Measurements from ENCODE around the gene MTM1.

MTM1 gene

GRCh38 chrX:150676221-150676620, 107.8 kb downstream of the MTM1 start:
- DNase-seq, result no peak

DNA sequence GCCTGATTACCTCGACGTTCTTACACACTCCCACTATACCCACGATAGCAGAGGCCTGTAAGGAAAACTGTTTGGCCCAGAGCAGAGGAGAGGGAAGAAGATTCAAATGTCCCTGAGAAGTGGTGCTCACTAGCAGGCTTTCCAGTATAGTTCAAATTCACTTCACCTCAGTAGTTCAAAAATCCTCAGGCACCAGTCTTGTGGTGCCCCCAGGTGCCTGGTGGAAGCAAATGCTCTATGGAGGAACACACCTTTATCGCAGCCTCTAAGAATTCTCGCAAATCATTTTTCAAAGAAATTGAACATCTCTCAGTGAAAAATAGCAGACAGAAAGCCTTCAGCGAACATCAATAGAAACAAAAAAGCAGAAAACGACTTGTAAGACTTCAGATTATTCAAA, 112.6 kb downstream of the MTM1 start:
- no peak for DNase-seq

- DNase-seq, result no peak
These were observed 114.7 kb downstream of the MTM1 start for GRCh38 chrX:150683112-150683511.

DNA sequence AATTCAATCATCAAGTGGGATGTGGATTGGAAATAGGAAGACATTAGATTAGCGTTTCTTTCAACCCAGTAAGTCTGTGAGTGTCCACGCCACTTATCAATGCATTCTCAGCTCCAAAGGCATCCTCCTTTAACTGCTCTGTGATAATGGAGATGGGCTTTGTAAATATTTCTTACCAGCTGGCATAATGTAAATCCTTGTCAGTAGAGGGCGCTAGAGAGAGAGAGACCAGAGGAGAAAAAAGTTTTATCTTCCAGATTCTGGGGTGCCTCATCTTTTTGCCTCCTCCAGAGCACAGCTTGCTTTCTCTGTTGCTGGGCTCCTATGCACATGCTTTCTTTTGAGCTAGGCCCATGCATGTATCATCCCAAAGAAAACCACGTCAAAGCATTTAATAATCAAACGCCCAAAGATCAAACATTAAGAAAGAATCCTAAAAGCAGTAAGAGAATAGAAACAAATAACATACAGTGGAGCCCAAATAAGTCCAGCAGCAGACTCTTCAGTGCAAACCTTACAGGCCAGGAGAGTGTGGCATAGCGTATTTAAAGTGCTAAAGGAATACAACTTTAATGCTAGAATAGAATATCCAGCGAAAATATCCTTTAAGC, 115.2 kb downstream of the MTM1 start:
- peak; percentile 39 to 65 for DNase-seq

DNA sequence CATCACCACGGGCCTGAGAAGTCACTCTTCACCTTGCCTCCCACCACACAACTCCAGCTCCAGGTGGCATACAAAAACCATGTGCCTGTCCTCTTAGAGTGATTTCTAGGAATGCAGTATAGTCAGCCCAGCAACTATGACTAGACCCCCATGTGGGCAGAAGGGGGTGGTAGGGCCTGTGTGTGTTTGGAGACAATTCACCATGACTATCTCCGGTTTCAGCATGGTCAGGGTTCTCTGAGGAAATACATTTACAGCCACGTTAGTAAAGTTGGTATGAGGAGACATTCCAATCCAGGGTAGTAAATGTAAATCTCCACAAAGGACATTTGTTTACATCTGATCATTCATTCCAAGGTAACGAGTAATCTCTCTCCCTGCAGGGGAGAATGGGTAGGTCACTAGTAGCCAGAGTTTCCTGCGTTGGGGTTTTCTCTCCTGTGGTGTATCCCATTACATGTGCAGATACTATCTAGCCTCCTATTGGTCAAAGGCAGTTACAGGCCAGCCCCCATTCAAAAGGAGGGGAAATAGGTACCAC, 120.6 kb downstream of the MTM1 start:
- no peak for DNase-seq

GRCh38 chrX:150690126-150690525, 121.7 kb downstream of the MTM1 start:
- peak; percentile 33 to 52 for DNase-seq

- DNase-seq, result no peak
These were observed 123.9 kb downstream of the MTM1 start for GRCh38 chrX:150692296-150692695.

DNA sequence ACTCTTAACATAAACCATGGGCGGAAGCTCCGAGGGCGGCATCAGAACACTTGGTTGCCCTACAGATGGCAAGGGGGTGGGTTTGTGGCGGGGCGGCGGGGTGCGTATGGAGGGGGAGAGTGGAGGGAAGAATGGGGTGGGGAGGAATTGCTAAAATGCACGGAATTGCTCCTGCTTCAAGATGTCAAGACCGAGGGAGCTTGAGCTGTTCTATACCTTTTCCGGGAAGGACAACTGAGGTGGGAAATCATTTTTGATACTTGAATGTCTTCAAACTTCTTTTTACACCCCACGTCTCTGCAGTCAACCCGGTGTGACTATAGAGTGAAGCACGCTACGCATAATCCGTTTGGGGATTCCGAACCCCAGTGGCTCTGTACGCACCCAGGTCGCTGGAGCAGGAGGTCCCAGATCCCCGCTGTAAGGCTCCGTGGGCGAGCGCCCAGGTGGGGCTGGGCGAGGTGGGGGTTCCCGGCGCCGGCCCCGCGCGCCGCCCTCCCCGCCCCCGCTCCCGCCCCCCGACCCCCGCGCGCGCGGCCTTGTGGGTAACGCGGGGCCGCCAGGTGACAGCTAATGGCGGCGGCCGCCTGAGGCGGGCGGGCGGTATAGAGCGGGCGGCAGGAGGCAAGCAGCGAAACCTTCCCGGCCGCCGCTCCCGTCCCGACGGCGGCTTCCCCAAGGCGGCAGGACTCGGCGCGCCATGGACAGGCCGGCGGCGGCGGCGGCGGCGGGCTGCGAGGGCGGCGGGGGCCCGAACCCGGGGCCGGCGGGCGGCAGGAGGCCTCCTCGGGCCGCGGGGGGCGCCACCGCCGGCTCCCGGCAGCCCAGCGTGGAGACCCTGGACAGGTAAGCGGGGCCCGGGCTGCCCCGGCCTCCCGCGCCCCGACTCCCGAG, 124.7 kb downstream of the MTM1 start, which contains the start of gene MTMR1:
Gene MTMR1, plus strand, starts transcription at position 566 of the 894 bp plus-strand sequence. Its CDS starts 135 bp downstream, at position 701.
- DNase-seq, result no peak

GRCh38 chrX:150693725-150694574, 125.5 kb downstream of the MTM1 start:
- DNase-seq, result peak; percentile 65 to 71

DNA sequence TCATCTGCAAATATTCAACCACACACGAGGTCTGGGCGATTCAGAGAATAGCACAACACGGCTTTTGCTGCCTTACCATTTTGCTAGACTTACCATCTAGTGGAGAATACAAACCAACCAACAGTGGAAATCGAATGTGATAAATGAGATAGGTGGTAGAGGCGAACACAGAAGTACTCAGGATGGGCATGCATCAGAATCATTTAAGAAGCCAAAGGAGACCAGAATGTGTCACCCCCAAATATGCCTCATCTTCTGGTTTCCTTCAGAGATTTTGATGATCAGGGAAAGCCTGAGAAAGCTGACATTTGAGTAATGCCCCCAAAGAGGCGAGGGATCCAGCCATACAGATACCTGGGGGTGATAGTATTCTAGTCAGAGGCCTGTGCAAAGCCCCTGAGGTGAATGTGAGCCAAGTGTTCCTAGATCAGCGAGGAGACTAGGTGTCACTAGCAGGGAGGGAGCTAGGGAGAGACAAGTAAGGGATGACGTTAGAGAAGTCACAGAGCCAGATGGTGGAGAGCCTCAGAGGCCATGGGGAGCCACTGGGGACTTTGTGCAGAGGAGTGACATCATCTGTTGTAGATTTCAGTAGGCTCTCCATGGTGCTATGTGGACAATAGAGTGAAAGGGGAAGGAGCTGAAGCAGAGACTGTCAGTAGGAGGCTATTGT, 126.5 kb downstream of the MTM1 start:
- peak; percentile 57 to 66 for DNase-seq

DNA sequence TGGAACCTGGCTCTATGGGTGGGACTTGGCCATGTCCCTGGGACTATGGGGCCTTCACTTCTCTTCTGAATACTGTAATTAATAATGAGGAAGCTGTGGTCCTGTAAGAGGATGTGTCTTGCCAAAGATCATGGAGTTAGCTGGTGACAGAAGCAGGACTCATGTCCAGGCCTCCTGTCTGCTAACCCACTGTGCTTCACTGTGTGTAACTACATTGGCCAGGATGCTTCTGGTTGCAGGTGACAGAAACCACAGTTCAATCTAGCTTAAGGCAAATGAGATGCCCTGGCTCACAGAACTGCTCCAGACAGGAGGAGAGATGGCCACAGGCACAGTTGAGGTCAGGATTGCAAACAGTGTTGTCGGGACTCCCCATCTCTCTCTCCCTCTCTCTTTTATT, 127.9 kb downstream of the MTM1 start:
- DNase-seq, result peak; percentile 69 to 73

- peak; percentile 45 to 73 for DNase-seq
These were observed 128.4 kb downstream of the MTM1 start for GRCh38 chrX:150696866-150697265.

DNA sequence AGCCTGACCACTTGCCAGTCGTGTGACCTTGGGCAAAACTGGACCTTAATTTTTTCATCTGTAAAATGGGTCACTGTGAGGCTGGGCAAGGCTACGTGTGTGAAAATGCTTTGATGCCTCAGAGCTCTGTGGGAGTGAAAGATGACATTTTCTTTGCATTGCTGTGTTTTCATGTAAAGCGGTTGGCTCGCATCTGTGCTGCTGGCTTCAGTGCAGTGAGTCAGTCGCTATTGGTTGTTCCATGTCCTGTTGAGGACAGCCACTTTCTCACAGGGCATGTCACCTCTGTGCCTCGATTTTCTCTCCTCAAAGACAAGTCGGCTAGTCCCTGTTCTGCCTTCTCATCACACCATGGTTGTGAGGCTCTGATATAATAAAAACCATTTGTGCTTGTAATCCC, 129.2 kb downstream of the MTM1 start:
- no peak for DNase-seq

- peak; percentile 42 to 63 for DNase-seq
These were observed 130.6 kb downstream of the MTM1 start for GRCh38 chrX:150698981-150699380.

- DNase-seq, result peak in 1 of 2 donors; percentile 7
These were observed 131.7 kb downstream of the MTM1 start for GRCh38 chrX:150700107-150700506.

DNA sequence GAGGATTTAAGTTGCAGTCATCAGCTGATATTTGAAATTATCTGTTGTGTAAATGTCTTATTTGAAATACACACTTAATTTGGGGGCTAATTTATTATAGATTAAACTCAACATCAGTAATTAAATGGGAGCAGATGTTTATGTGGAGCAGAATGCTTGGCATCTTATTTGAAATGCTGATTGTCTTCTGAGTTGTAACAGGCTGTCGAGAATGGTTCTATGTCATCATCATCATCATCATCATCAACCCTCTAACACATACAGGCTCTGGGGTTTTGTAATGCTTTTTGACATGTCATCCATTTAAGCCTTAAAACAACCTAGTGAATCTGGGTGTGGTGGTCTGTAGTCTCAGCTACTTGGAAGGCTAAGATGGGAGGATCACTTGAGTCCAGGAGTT, 133.0 kb downstream of the MTM1 start:
- DNase-seq, result no peak

- peak; percentile 34 to 63 for DNase-seq
These were observed 134.7 kb downstream of the MTM1 start for GRCh38 chrX:150702966-150703694.

DNA sequence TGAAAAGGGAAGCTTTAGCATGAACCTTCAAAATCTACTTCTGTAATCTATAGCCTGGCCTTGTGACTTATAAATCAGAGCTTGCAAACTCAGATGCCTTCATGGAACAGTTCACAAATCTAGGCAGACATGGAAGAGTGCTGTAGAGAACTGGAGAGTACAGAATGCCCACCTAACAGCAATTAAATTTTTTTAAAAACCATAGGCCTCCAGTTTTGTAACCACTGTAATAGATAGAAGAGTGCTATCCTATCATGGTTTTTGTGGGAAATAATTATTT, 135.2 kb downstream of the MTM1 start:
- DNase-seq, result peak in 1 of 2 donors; percentile 60

GRCh38 chrX:150704030-150704613, 135.7 kb downstream of the MTM1 start:
- peak in 1 of 2 donors; percentile 44 for DNase-seq

DNA sequence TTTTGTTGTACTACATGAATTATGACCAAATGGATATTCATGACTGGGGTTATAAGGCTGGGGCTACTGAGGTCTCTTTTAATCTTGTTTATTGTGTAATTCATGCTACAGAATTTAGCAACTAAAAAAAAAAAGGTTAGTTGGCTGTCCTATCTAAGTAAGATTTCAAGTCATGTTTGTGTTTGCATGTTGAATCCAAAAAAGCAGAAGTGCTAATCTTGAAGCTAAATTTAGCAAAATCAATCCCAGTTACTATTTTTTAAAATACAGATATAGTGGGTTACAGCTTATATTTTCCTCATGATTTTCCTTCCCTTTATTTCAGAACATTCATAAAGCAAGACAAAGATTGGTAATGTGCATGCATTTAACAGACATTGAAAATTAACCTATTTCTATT, 144.2 kb downstream of the MTM1 start:
- DNase-seq, result peak in 1 of 2 donors; percentile 17

DNA sequence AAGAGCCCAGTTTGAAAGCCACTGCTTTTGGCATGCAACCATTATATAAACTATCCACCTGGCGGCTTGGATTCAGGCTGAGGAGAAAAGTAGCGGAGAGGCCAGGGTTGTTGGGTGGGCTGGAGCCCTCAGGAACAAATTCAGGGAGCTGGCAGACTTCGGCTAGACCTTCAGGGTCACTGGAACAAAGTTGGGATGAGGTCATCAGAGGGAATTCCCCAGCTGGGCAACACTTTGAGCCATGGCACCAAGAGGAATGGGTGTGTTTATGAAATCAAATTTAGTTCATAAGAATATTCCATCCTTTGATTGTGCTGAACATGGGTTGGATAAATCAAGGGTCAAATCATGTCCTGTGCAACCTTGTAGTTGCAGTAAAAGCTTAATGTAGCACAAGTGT, 146.8 kb downstream of the MTM1 start:
- DNase-seq, result peak in 1 of 2 donors; percentile 24

Measured in inflammatory macrophage (primary cell).